NCI-H1930 (cell line): Measurements from ENCODE around the gene HS6ST2.

ENCODE experiments used
- DNase-seq, 2 experiments: peaks; one replicate each; lab custom pipeline; 2025; lab: John Stamatoyannopoulos, UW

HS6ST2 gene

DNA sequence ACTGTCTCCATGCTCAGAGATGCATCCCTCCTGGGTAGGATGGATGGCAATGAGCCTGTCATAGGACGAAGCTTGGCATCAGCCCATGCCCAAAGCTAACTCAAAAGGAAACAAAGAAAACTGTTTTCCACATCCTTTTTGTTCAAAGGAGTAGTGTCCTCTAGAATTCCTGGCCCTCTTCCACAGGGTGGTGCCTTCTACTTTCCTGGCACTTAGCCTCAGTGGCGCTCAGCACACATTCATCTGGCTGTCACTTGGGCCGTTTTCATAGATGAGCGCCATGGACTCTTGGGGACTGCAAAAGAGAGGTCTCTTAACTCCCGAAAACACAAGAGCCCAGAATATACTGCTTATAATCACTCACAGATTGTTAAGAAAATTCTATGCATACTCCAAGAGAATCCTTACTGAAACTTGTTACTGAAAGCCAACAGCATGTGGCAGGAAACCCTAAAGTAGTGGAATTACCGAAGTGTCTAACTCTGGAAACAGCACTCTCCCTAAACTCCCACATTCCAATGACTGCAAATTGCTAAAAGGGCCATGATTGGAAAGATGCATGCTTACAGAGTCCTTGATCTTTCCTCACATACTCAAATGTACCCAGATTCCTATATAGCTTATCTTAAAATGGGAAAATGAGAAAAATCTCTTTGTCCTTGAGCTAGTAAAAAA lies 110.0 kb downstream of the HS6ST2 start:
- no peak for DNase-seq

DNA sequence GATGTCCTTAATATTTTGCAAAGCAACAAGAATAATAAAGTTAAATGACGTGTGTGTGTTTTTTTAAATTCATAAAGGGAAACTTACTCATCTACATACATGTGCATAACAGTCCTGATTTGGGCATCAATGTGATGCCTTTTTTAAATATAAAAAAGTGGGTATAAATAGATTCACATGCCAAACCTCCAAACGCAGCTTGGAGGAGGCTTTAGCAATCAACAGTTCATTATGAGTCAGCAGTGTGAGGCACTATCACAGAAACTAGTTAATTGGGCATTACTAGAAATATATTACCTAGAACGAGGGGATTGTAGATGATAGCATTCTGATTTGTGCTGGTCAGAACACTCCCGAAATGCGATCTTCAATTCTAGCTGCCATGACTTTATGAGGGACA lies 115.1 kb downstream of the HS6ST2 start:
- DNase-seq = no peak

DNA sequence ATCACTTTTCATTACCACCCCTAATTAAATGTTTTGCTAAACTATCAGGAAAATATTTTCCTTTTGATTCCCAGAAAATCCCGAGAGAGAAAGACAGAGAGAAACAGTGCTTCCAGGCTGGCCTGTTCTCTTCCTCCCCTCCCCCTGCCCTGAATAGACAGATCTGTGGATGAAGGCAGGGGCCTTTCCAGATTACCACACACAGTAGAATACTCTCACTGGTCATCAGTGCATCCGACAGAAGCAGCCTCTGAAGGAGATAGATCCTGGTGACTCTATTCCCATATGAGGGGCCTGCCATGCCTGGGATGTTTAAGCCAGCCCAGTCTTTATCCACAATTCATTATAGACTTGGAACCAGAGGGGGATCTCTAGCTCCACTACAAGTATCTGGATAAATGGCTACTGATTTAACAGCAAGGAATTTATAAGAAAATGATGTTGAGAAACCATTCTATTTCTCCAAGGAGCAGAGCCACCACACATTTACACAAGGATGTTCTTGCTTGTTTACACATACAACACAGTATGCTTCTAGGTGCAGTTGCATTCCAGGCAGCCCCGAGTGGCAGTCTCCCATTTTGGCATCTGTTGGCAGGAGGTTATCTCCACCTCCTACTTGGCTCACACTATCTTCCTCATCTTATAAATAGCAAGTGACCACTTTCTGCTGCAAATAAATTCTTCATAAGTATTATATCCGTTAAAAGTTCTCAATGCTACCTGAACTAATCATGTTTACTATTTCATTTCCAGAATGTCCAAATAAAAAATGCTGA lies 115.8 kb downstream of the HS6ST2 start:
- DNase-seq = no peak

- no peak for DNase-seq
These were observed 120.5 kb downstream of the HS6ST2 start for GRCh38 chrX:132837967-132838366.

- DNase-seq = no peak
These were observed 121.3 kb downstream of the HS6ST2 start for GRCh38 chrX:132837126-132837525.

GRCh38 chrX:132836471-132836870 lies 122.0 kb downstream of the HS6ST2 start:
- no peak for DNase-seq

DNA sequence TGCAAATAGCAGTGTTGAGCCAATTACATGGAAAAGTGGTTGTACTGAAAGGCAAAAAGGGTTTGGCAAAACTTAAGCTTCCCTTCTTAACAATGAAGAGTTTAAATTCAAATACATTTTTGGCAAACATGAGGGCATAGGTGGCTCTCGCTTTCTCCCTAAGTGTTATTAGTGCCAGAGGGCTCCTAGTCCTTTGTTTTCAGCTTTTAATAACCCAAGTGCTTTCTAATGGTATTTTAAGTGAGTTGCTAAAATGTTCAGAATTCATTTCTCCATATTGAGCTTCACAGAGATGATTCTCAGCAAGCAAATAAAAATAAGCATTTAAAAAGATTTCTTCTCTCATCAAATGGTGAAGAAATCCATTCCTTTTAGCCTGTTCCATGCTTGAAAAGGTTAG lies 123.7 kb downstream of the HS6ST2 start:
- no peak for DNase-seq

DNA sequence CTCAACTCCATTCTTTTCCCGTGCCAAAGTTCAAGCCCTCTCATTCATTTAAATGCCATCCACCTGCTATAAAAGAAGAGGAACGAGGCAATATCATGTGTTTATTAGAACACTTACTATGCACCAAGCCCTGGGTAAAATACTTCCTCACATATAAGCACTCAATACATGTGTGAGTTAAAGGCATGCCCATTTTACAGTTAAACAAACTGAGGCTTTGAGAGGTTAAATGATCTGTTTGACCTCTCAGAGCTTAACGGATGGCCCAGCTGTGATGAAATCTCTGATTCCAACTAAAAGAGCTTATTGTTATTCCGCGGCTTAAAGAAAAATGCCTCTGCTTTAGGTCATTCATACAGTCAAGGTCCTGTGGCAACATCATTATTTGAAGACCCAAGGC lies 124.3 kb downstream of the HS6ST2 start:
- no peak for DNase-seq

DNA sequence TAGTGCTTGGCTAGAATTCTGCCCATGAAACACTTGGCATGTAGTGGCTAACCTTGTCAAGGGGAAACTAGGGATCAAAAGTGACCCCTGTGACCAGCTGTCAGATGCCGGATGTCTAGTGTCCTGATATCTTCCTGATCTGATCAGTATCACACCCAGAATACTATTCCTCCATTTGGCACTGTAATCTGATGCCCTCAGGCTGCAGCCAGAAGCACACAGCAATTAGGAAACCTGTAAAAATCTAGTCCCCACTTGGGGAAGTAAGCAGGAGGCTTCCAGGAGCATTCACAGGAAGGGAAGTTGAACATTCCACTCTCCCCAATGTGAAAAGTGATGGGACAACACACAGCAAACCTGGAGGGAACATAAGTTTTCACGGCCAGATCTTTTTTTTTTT lies 125.1 kb downstream of the HS6ST2 start:
- no peak for DNase-seq

- no peak for DNase-seq
These were observed 127.0 kb downstream of the HS6ST2 start for GRCh38 chrX:132831336-132831973.

GRCh38 chrX:132822634-132823012 lies 135.8 kb downstream of the HS6ST2 start:
- no peak for DNase-seq

DNA sequence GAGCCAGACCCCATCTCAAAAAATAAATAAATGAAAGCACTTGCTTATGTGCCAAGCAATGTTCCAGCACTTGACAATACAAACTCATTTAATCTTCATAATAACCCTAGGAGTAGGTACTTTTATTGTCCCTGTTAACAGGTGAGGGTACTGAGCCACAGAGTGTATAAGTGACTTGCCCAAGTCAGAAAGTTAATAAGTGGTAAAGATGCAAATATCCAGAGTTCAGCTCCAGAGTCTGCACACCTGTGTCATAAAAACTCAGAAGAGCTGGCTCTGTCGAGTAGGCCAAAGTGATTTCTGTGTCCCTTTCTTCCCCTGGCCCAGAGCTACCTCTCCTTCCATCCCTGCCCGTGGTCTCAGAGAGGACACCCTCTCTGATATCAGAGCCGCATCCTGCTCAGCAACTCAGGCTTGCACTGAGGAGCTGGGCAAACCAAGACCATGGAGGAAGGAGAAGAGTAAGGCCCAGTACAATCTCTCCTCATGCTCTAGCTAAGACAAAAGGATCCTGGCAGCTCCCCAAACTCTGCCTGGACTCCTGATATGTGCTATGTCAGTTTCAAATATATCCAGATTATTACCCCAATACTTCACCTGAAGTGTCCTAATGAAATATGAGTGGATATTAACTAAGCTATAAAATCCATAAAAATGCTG lies 136.3 kb downstream of the HS6ST2 start:
- no peak for DNase-seq

DNA sequence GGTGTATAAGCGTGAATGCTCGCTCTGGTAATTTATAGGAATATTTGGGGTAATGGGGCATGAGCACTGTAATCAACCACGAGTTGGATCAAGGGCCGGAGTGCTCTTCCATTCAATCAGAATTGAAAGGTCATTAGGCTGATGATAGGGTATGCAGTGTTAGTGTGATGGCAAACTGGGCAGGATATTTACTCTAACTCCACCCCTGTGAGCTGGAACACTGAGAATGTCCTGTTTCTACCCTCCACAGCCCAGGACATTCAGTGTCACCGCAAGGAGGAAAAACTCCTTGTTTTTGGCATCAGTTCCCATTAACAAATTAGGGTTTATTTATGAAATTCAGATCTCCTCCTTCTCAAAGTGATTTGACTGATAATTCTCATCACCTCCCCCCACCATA lies 137.8 kb downstream of the HS6ST2 start:
- DNase-seq = no peak

- no peak for DNase-seq
These were observed 138.6 kb downstream of the HS6ST2 start for GRCh38 chrX:132819711-132820264.

DNA sequence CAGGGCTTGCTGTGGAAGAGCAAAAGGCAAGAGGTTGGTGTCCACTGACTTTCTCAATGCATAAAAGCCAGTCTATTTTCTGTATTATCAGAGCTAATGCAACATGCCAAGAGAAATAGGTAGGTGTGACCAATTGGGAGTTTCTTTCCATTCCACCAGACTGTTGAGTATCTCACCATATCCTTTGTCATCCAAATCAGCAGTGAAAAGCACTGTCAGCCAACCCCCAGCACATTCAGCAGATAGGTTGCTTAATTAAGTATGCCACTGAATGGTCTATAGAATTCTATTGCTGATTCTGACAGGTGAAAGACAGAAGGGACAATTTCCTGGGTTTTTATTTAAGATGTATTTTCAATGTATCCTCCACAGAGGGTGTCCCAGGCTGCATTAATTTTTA lies 139.8 kb downstream of the HS6ST2 start:
- no peak for DNase-seq

GRCh38 chrX:132815643-132816042 lies 142.8 kb downstream of the HS6ST2 start:
- DNase-seq = no peak

DNA sequence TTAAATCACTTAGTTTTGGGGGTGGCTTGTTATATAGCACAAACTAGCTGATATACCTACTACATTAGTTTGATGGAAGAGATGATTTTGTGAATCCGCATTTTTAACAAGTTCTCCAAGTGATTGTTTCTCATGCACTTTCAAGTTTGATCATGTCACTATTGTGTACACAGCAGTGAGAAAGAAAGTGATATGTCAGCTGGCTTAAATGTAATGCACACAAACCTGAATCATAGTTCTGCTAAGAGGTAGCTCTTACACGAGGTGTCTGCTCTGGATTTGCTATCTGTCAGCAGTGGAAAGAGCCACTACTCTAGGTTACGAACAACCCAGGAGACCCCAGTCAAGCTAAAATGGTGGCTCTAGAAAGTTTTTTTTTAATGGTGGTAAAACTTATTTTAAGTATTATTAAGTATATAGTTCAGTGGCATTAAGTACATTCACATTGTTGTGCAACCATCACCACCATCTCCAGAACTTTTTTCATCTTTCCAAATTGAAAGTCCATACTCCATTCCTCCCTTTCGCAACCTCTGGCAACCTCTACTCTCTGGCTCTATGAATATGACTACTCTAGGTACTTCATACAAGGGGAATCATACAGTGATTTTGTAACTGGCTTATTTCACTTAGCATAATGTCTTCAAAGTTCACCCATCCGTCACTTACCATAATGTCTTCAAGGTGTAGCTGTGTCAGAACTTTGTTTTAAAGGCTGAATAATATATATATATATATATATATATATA lies 147.3 kb downstream of the HS6ST2 start:
- DNase-seq = no peak

- no peak for DNase-seq
These were observed 147.9 kb downstream of the HS6ST2 start for GRCh38 chrX:132810488-132810887.

GRCh38 chrX:132809581-132809980 lies 148.8 kb downstream of the HS6ST2 start:
- no peak for DNase-seq

DNA sequence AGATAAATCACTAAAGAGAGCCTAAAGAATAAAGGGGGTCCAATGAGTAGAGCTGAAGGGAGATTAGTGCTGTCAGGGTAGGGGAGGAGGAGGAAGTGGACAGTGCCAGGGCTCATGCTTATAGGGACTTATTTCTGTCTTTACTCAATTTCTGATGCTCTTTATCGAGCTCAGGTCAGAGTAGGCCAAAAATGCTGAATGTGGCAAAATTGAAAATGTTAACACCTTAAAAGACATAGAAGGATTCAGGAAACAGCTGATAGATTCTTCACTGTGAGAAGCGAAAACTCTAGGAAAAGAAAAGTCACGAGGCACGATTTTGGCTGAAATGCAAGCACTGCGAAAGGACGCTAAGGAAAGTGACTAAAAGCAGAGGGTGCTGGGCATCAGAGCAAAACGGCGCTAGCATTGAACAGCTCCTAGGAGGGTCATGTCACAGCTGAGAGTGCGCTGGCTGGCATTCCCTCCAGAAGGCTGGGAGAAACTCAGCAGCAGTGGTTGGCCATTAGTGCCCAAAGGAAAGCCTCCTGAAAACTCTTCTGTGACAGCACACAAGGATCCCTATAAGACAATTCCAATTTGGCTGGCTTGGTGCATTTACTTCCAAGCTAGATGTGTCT lies 150.9 kb downstream of the HS6ST2 start:
- no peak for DNase-seq

DNA sequence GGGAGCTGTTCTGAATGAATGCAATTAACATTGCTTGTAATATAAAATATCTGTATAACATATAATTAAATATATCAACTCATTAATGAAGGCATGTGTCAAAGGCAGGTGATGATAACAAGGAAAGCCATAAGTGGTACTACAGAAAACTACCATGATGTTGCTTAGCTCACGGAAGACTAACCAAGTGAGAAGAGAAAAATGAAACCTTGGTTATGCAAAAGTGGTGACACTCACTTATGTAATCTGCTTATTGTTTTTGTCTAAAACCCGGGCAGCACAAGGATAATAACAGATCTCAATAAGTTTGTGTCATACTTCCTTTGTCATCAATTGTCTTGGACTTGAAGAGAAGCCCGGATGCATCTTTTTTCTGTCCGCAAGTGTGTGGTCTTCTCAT lies 156.4 kb downstream of the HS6ST2 start:
- DNase-seq = no peak
